Measurements from ENCODE around the gene SPEF1. TPM values are rescaled to one million over a fixed set of nuclear protein-coding genes. Genes with fewer than 3 reads are reported as not detected.

Gene SPEF1
- total RNA-seq, 1 donor from 2014 or later = 0.16 TPM

DNA sequence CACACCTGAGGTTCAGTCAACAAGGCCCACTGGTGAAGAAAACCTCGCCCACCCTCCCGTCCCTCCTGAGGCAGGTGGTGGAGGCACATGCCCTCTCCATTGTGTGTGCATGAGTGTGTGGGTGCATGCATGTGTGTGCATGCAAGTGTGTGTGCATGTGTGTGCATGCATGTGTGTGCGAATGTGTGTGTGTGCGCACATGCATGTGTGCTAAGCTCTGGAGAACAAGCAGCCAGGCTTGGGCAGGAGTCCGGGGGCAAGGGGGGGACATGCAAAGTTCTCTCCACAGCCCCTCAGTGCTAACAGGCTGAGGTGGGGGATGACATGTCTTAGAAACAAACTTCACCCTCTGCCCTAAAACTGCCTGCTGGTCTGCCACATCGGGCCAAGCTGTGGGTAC, 51.9 kb downstream of the SPEF1 start:
- DNase-seq = no peak

DNA sequence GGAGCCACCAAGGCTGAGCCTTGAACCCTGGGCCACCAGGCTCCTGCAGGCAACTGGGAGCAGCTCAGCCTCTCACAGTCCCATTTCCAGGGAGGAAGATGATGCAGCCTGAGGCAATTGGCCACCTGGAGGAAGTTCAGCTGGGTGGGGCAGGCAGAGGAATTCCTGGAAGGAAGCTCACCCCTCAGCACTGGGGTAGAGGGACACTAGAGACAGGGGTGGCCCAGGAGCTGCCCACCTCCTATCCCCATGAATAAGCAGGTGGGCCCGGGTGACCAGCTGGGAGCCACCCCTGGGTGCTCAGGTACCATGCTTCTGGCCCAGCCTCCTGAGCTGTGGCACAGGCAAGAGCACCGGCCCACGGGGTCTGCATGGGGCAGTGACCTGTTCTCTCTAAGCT, 52.4 kb downstream of the SPEF1 start:
- DNase-seq = no peak

DNA sequence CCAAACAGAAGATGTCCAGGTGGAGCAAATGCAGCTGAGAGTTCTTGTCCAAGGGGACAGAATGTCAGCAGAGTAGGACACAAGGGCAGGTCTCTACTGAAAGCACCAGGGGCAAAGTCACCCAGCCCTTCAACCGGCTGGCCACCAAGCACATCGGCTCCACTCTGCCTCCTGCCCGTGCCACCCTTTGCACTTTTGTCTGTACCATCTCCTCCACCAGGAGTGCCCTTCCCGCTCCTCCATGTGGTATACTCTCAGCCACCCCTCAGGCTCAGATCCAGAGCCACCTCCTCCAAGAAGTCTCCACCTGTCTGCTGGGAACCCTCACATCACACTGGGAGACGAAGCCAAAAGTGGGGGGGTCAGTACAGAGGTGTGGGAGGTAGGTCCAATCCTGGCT, 52.9 kb downstream of the SPEF1 start:
- no peak for DNase-seq

Other genes with a start within 250 kb of the SPEF1 start
- gene GFRA4, start 118.0 kb downstream of the SPEF1 start, total RNA-seq = not detected
- 3.6 TPM for gene ADAM33, start 99.4 kb downstream of the SPEF1 start, total RNA-seq
- gene SIGLEC1, start 68.8 kb downstream of the SPEF1 start, total RNA-seq = 0.16 TPM
- gene HSPA12B, start 48.8 kb downstream of the SPEF1 start, total RNA-seq = 1.7 TPM
- gene ADISSP, start 13.7 kb downstream of the SPEF1 start, total RNA-seq = 18.9 TPM
- gene CENPB, start 5.3 kb upstream of the SPEF1 start, total RNA-seq = 55.4 TPM
- gene CDC25B, start 14.9 kb upstream of the SPEF1 start, total RNA-seq = 4.5 TPM
- 5.5 TPM for gene AP5S1, start 39.1 kb upstream of the SPEF1 start, total RNA-seq
- 8.0 TPM for gene MAVS, start 65.4 kb upstream of the SPEF1 start, total RNA-seq
- 61.6 TPM for gene PANK2, start 107.9 kb upstream of the SPEF1 start, total RNA-seq
- 28.5 TPM for gene RNF24, start 234.1 kb upstream of the SPEF1 start, total RNA-seq